Calu3 (cell line): ENCODE measurements around the gene KREMEN2. TPM values are rescaled to one million over a fixed set of nuclear protein-coding genes. Genes with fewer than 3 reads are reported as not detected.

Experiments used
- BruUV-seq: library from RNA; stranded (reverse); fragments of 400-500 nt; replicated peaks from 2 replicates; lab custom pipeline; 2021; lab: Mats Ljungman, UMichigan
- CTCF ChIA-PET: fragments of 300-600 bp; sonication (Branson Sonifier 250); formaldehyde crosslinking; loops from one replicate; lab custom pipeline; 2022; ENCODE audit warnings: antibody characterized with exemption; lab: Charles Lee
- DNase-seq: peaks from one replicate; pipeline ENCODE4 v3.0.0; 2022
- H3K27ac Mint-ChIP-seq: one replicate; pipeline ENCODE4 v1.8.0; 2022; ENCODE audit warnings: mixed read lengths; ENCODE audit not compliant: unreplicated experiment
- H3K27me3 Mint-ChIP-seq: one replicate; pipeline ENCODE4 v1.8.0; 2022; ENCODE audit warnings: mixed read lengths; ENCODE audit not compliant: unreplicated experiment
- H3K36me3 Mint-ChIP-seq: one replicate; pipeline ENCODE4 v1.8.0; 2022; ENCODE audit warnings: mild to moderate bottlenecking, moderate library complexity, mixed read lengths; ENCODE audit not compliant: insufficient read depth, unreplicated experiment
- H3K4me1 Mint-ChIP-seq: one replicate; pipeline ENCODE4 v1.8.0; 2022; ENCODE audit warnings: mild to moderate bottlenecking, low read depth, mixed read lengths; ENCODE audit not compliant: unreplicated experiment
- H3K4me3 Mint-ChIP-seq: one replicate; pipeline ENCODE4 v1.8.0; 2022; ENCODE audit warnings: mild to moderate bottlenecking, low read depth, moderate library complexity, mixed read lengths; ENCODE audit not compliant: unreplicated experiment
- H3K9me3 Mint-ChIP-seq: one replicate; pipeline ENCODE4 v1.8.0; 2022; ENCODE audit warnings: low read depth, mixed read lengths; ENCODE audit not compliant: unreplicated experiment
- intact Hi-C: fragments of 100-400 bp; cut with micrococcal nuclease; formaldehyde crosslinking; loops from one replicate; pipeline ENCODE4 v1.10.0; 2022; ENCODE audit not compliant: unreplicated experiment
- total RNA-seq: library from RNA; stranded (reverse); gene quantifications from 2 replicates; pipeline ENCODE4 v1.2.3, GENCODE V29; 2022
- TF ChIP-seq, protein P1 (sequence below): fragments of 200-600 bp; IDR thresholded peaks from one replicate; pipeline ENCODE4 v1.8.0; 2022; ENCODE audit warnings: antibody characterized with exemption; ENCODE audit not compliant: unreplicated experiment

The KREMEN2 gene
- total RNA-seq, 1 experiment from 2014 or later: not detected

DNA sequence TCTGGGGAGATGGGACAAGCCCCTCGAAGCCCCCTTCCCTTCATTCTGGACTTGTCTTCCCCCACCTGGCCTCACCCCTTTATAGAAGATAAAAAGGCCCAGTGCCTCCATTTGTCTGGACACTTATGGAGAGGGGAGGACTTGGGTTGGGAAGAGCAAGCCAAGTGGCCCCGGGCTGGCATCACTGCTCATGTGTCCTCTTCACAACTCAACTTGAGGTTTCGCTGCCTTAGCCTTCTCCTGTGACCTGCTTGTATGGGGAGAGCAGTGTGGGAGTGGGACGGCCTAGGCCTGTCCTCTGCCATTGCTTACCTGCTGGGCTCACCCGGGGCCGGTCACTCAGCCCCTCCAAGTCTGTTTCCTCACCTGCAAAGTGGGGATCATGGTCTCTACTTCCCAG is 6.5 kb downstream of the KREMEN2 start:
- peak overlapping the region; percentile 83 for H3K4me3 Mint-ChIP-seq
- peak overlapping the region; percentile 72 for H3K27ac Mint-ChIP-seq
- H3K4me1 Mint-ChIP-seq: peaks cover 25% of the 10 kb centered on the region
- peaks cover 19% of the 10 kb centered on the region for H3K27me3 Mint-ChIP-seq
- DNase-seq: no peak
- peaks cover 60% of the 10 kb centered on the region for H3K36me3 Mint-ChIP-seq
- CTCF ChIA-PET: interaction anchor here (0.9 to 1.3 kb wide), 9 partner anchors 8 to 288 kb away, joined by 3 to 10 read pairs (median 4); partner anchors contain the start of genes KCTD5, PKMYT1 and TNFRSF12A
- intact Hi-C loops: no loop called here
- TF ChIP-seq, protein P1, sequence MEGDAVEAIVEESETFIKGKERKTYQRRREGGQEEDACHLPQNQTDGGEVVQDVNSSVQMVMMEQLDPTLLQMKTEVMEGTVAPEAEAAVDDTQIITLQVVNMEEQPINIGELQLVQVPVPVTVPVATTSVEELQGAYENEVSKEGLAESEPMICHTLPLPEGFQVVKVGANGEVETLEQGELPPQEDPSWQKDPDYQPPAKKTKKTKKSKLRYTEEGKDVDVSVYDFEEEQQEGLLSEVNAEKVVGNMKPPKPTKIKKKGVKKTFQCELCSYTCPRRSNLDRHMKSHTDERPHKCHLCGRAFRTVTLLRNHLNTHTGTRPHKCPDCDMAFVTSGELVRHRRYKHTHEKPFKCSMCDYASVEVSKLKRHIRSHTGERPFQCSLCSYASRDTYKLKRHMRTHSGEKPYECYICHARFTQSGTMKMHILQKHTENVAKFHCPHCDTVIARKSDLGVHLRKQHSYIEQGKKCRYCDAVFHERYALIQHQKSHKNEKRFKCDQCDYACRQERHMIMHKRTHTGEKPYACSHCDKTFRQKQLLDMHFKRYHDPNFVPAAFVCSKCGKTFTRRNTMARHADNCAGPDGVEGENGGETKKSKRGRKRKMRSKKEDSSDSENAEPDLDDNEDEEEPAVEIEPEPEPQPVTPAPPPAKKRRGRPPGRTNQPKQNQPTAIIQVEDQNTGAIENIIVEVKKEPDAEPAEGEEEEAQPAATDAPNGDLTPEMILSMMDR: no peak
- no TSS peak for BruUV-seq
- H3K9me3 Mint-ChIP-seq: no peaks in the 10 kb centered on the region

DNA sequence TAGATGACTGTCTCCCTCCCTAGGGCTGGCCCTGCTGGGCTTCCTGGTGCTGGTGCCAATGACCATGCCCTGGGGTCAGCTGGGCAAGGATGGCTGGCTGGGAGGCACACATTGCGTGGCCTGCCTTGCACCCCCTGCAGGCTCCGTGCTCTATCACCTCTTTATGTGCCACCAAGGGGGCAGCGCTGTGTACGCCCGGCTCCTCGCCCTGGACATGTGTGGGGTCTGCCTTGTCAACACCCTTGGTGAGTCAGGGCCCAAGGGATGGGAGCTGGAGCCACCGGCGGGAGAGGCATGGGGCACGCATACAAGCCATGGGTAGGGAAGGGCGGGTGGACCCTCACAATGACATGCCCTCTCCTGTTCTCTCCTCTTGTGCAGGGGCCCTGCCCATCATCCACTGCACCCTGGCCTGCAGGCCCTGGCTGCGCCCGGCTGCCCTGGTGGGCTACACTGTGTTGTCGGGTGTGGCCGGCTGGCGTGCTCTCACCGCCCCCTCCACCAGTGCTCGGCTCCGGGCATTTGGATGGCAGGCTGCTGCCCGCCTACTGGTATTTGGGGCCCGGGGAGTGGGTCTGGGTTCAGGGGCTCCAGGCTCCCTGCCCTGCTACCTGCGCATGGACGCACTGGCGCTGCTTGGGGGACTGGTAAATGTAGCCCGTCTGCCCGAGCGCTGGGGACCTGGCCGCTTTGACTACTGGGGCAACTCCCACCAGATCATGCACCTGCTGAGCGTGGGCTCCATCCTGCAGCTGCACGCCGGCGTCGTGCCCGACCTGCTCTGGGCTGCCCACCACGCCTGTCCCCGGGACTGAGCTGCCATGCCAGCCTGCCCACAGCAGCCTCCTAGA is 7.3 kb downstream of the KREMEN2 start:
- intact Hi-C loops: no loop called here
- Mint-ChIP-seq H3K27ac (peak overlapping the region; percentile 72), H3K4me1 (peaks cover 25% of the 10 kb centered on the region), H3K4me3 (peak overlapping the region; percentile 83), H3K36me3 (peaks cover 68% of the 10 kb centered on the region), H3K27me3 (peaks cover 12% of the 10 kb centered on the region), H3K9me3 (no peaks in the 10 kb centered on the region)
- no TSS peak for BruUV-seq
- TF ChIP-seq, protein P1: peak; percentile 3
- DNase-seq: no peak
- CTCF ChIA-PET: no interaction called here

DNA sequence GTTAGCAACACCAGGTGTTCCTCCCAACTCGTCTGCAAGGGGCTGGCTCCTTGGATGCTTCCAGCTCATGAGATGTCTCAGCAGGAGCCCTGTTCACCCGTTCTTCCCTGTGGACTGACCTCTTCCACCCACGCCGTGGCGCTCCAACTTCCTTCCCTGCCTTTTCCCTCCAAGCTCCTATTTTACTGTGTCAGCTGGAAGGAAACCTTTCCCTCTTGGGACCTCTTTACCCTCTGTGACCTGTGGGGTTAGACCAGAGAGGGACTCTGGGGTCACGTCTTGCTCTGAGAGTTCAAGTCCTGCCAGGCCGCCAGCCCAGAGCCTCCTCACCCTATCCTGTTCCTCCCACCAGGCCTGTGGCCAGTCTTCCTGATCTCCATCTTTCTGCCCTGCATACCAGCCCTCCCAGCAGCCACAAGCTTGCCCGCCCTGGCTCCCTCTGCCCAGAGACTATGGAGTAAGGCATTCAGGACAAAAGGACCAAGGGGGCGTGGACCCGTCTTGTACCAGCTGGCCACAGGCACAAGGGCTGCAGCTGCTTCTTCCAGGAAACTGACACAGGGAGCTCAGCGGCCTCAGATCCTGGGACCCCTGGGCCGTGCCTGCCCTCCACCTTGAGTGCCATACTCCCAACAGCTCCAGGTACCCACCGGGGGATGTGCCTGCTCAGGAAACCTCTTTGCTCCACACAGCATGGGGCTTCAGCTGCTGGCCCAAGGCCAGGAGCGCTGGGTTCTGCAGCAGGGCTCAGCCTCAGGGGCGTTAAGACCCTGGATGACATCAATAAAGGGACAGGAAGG is 8.1 kb downstream of the KREMEN2 start:
- intact Hi-C loops: no loop called here
- peaks cover 12% of the 10 kb centered on the region for H3K27me3 Mint-ChIP-seq
- CTCF ChIA-PET: no interaction called here
- H3K4me1 Mint-ChIP-seq: peaks cover 29% of the 10 kb centered on the region
- no peaks in the 10 kb centered on the region for H3K9me3 Mint-ChIP-seq
- no TSS peak for BruUV-seq
- H3K27ac Mint-ChIP-seq: no peak overlapping the region
- no peak for DNase-seq
- H3K4me3 Mint-ChIP-seq: no peak overlapping the region
- TF ChIP-seq, protein P1: no peak
- peaks cover 68% of the 10 kb centered on the region for H3K36me3 Mint-ChIP-seq

DNA sequence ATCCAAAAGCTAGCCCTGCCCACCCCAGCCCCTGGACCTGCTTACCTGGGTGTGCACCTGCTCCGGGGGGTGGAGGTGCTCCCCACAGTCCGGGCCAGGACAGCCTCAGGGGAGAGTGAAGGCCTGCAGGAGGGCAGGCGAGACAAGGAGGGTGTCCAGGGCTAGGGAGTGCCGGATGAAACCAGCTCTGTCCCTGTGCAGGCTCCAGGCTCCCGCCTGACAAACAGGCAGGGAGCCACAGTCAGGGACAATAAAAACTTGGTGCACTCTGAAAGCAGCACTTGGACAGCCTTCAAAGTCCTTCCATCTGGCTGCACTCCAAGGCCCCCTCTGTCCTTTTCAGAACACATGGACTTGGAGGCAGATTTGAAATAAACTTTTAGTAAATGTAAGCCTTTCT is 9.0 kb downstream of the KREMEN2 start:
- no peak for DNase-seq
- Mint-ChIP-seq H3K4me1 (peaks cover 38% of the 10 kb centered on the region), H3K27me3 (peaks cover 4% of the 10 kb centered on the region), H3K27ac (no peak overlapping the region), H3K36me3 (peaks cover 68% of the 10 kb centered on the region), H3K4me3 (no peak overlapping the region), H3K9me3 (no peaks in the 10 kb centered on the region)
- intact Hi-C loops: no loop called here
- TF ChIP-seq, protein P1: no peak
- CTCF ChIA-PET: no interaction called here
- BruUV-seq: no TSS peak
